Measurements from ENCODE around the gene RAB6B.

RAB6B gene

DNA sequence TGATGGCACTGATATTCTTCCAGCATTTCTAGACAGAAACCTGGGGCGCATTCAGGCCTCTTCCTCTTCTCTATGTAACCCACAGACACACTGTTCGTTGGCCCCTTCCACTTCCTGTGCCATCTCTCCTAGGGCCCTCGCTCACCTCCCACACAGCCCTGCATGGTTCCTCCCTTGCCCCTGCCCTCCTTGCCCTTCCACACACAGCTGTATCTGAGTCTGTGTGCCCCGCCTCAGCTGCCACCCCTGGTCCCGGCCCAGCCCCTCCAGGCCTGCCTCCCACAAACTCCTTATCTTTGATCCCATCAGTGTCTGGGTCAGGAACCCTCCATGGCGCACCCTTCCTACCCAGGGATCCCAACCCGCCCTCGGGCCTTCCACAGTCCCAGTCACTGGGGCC lies 37.9 kb downstream of the RAB6B start:
- DNase-seq (ENCODE audit: low read depth in 2 of 2): no peak

- DNase-seq (ENCODE audit: low read depth in 2 of 2): no peak
Observed at GRCh38 chr3:133856316-133856715, 39.4 kb downstream of the RAB6B start.

- DNase-seq (ENCODE audit: low read depth in 2 of 2): no peak
Observed at GRCh38 chr3:133855772-133856171, 39.9 kb downstream of the RAB6B start.

GRCh38 chr3:133855002-133855370 lies 40.7 kb downstream of the RAB6B start:
- no peak for DNase-seq (ENCODE audit: low read depth in 2 of 2)

- no peak for DNase-seq (ENCODE audit: low read depth in 2 of 2)
Observed at GRCh38 chr3:133854264-133855001, 41.2 kb downstream of the RAB6B start.

GRCh38 chr3:133853925-133854227 lies 41.8 kb downstream of the RAB6B start:
- DNase-seq (ENCODE audit: low read depth in 2 of 2): no peak

DNA sequence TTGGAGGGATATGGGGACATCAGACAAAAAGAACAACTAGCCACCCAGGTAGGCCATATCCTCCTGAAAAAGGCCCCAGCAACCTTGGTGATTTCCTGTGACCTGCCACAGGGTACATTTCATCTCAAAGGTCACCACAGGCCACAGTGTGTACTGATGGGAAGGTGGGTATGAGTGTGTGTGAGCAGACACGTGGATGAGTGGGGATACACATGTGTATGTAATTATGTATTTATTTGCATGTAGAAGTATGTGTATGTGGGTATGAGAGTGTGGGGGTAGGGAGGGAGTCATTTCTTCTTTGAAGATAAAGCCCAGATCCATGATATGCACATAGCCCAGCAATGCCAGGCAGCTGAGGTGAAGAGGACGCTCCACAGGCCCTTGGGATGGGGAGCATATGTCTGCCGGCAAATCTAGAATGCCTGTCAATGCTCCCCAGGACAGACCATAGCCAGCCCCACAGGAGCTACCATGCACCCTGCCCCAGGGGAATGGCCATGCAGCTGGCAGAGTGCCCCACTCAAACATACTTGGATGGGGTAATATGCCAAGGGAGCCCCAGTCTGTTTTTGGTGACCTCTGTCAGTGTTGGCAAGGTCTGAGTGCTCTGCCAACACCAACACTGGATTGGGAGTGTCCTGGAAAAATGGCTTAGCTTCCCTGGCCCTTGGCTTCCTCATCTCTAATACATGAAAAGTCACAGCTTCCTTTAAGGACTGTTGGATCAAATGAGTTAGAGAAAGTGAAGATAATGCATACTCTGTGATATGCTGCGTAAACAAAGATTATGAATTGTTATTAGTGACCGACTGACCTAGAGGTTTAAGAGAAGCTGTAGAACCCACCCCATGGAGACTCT lies 42.4 kb downstream of the RAB6B start:
- DNase-seq (ENCODE audit: low read depth in 2 of 2): no peak

GRCh38 chr3:133851931-133852330 lies 43.8 kb downstream of the RAB6B start:
- no peak for DNase-seq (ENCODE audit: low read depth in 2 of 2)

GRCh38 chr3:133851266-133851906 lies 44.3 kb downstream of the RAB6B start:
- DNase-seq (ENCODE audit: low read depth in 2 of 2): no peak

GRCh38 chr3:133850034-133850433 lies 45.6 kb downstream of the RAB6B start:
- no peak for DNase-seq (ENCODE audit: low read depth in 2 of 2)

DNA sequence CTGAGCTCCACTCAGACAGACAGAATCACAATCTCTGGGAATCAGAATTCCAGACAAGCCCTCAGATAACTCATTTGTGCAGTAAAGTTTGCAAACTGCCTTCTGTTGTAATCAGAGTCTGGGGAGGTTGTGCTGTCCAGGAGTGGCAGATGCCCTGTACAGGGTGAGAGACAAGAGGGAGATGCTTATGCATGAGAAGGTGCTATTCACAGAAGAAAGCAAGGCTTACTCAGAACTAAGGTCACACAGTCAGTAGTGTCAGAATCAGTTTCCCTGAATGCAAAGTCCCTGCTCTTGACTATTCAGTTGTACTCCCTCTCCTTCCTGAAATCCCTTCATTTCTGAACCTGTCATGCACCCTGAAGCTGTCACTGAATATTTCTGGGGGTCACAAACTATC lies 46.3 kb downstream of the RAB6B start:
- DNase-seq (ENCODE audit: low read depth in 2 of 2): no peak

DNA sequence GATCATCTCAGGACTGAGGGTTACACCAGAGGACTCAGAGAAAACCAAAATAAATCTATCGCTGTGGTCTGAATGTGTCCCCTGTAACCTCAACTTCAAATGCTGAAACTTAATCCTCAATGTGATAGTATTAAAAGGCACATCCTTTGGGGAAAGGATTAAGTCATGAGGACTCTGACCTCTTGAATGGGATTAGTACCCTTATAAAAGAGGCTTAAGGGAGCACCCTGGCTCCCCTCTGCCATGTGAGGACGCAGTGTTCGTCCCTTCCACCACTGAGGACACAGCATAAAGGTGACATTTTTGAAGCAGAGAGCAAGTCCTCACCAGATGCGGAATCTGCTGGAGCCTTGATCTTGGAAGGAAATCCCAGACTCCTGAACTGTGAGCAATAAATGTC lies 50.6 kb downstream of the RAB6B start:
- DNase-seq (ENCODE audit: low read depth in 2 of 2): no peak

GRCh38 chr3:133843634-133844033 lies 52.0 kb downstream of the RAB6B start:
- DNase-seq (ENCODE audit: low read depth in 2 of 2): no peak

GRCh38 chr3:133842158-133842557 lies 53.5 kb downstream of the RAB6B start:
- no peak for DNase-seq (ENCODE audit: low read depth in 2 of 2)

- DNase-seq (ENCODE audit: low read depth in 2 of 2): no peak
Observed at GRCh38 chr3:133841196-133841595, 54.5 kb downstream of the RAB6B start.

GRCh38 chr3:133840767-133841166 lies 54.9 kb downstream of the RAB6B start:
- DNase-seq (ENCODE audit: low read depth in 2 of 2): no peak

- no peak for DNase-seq (ENCODE audit: low read depth in 2 of 2)
Observed at GRCh38 chr3:133840055-133840737, 55.5 kb downstream of the RAB6B start.

GRCh38 chr3:133838916-133839800 lies 56.5 kb downstream of the RAB6B start:
- DNase-seq (ENCODE audit: low read depth in 2 of 2): no peak

DNA sequence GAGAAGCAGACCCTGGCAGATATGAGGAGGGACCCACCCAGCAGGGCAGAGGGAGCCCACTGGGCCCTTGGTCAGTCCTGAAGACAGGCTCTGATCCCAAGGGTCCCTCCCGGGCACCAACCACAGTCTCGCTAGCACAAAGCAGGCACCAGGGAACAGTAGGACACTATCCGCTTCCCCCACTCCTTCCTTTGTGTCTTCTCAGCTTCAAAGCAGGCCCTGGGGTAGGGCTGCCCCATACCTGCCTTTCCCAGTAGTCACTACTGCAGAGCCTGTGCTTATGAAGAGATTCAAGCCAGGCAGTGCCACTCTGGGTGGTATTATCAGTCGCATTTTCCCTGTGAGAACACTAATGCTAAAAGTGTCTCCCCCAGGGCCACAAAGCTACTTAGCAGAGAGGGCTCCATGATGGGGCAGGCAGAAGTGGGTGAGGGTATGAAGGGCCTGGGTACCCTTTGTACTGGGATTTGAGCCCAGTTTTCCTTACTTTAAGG lies 57.3 kb downstream of the RAB6B start:
- no peak for DNase-seq (ENCODE audit: low read depth in 2 of 2)

DNA sequence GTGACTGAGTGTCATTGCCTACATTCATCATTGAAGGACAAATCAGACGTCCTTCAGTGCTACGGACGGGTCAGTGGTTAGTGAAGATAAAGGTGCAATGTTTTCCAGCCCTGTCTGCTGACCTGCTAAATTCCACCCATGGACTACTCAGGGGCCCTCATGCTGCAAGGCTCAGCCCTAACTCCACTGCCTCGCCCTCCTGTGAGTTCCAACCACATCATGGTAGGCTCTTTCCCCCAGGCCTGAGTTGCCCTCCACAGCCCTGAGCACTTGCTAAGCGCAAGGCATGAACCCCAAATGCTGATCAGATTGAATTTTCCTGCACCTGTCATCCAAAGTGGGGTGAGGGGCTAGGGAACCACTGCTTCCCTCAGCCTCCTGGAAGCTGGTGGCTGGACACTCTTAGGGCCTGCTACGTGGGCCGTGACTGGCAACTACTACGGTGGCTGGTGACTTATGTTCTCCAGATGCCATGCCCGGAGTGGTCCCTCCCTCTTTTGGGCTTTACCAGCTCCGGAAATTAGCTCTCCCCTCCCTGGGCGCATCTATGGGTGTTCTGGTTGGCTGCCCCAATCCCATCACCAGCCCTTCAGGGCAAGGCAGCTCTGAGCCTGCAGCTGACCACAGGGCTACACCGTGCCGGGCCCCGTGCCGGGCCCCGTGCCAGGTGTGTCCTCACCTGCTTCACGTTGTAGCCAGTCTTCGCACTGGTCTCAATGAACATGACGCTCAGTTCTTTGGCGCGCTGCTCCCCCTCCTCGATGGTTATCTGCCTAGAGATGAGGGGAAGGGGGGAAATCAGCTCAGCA lies 58.0 kb downstream of the RAB6B start:
- DNase-seq (ENCODE audit: low read depth in 2 of 2): no peak

All from stimulated activated CD4-positive, alpha-beta T cell treated with anti-CD3 and anti-CD28 coated beads, Interleukin-1b, Interleukin-23, amount 100 ng/mL, for 4 hours (primary cell).